Measurements from ENCODE around the gene SLC17A2.

The SLC17A2 gene

DNA sequence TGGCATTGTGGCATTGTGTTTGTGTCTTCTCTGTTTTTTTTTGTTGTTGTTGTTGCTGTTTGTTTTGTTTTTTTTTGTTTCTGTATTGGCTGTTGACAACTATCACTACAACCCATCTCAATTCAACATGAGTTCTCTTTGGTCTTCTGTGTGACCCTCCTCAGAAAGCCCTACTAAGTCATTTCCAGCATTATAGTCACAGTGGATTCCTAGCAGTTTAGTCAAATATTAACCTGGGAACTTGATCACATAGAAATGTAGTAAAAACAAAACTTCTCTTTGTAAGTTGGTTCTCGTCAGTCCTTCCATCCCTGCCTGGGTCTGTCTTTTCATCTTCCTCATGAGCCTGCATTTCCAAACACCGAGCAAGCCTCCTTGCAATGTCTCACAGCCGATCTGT, 16.8 kb downstream of the SLC17A2 start:
- Histone ChIP-seq H3K27me3 (ENCODE audit: control insufficient read depth, insufficient read depth, low read length) (no peaks in the 10 kb centered on the region), H3K9ac (ENCODE audit: low read length) (no peak overlapping the region), H3K4me3 (ENCODE audit: low read length) (no peak overlapping the region), H3K9me3 (ENCODE audit: control insufficient read depth, low read depth, low read length) (no peaks in the 10 kb centered on the region), H3K27ac (ENCODE audit: low read length) (no peak overlapping the region), H3K36me3 (ENCODE audit: control insufficient read depth, low read depth, low read length) (no peaks in the 10 kb centered on the region), H3K4me1 (ENCODE audit: control insufficient read depth, low read depth, low read length) (no peaks in the 10 kb centered on the region)

GRCh38 chr6:25911351-25911750, 19.1 kb downstream of the SLC17A2 start:
- Histone ChIP-seq H3K9me3 (ENCODE audit: control insufficient read depth, low read depth, low read length) (no peaks in the 10 kb centered on the region), H3K9ac (ENCODE audit: low read length) (no peak overlapping the region), H3K27ac (ENCODE audit: low read length) (no peak overlapping the region), H3K27me3 (ENCODE audit: control insufficient read depth, insufficient read depth, low read length) (no peaks in the 10 kb centered on the region), H3K4me1 (ENCODE audit: control insufficient read depth, low read depth, low read length) (no peaks in the 10 kb centered on the region), H3K4me3 (ENCODE audit: low read length) (no peak overlapping the region), H3K36me3 (ENCODE audit: control insufficient read depth, low read depth, low read length) (no peaks in the 10 kb centered on the region)

GRCh38 chr6:25907475-25908014, 22.9 kb downstream of the SLC17A2 start:
- no peaks in the 10 kb centered on the region for H3K9me3 ChIP-seq (ENCODE audit: control insufficient read depth, low read depth, low read length)
- no peak overlapping the region for H3K4me3 ChIP-seq (ENCODE audit: low read length)
- no peak overlapping the region for H3K9ac ChIP-seq (ENCODE audit: low read length)
- H3K27me3 ChIP-seq (ENCODE audit: control insufficient read depth, insufficient read depth, low read length), result no peaks in the 10 kb centered on the region
- no peaks in the 10 kb centered on the region for H3K4me1 ChIP-seq (ENCODE audit: control insufficient read depth, low read depth, low read length)
- H3K36me3 ChIP-seq (ENCODE audit: control insufficient read depth, low read depth, low read length), result no peaks in the 10 kb centered on the region
- H3K27ac ChIP-seq (ENCODE audit: low read length), result no peak overlapping the region

GRCh38 chr6:25903467-25904099, 26.9 kb downstream of the SLC17A2 start:
- H3K27me3 ChIP-seq (ENCODE audit: control insufficient read depth, insufficient read depth, low read length), result no peaks in the 10 kb centered on the region
- peaks cover 17% of the 10 kb centered on the region for H3K4me1 ChIP-seq (ENCODE audit: control insufficient read depth, low read depth, low read length)
- H3K9me3 ChIP-seq (ENCODE audit: control insufficient read depth, low read depth, low read length), result no peaks in the 10 kb centered on the region
- H3K4me3 ChIP-seq (ENCODE audit: low read length), result no peak overlapping the region
- H3K9ac ChIP-seq (ENCODE audit: low read length), result no peak overlapping the region
- no peaks in the 10 kb centered on the region for H3K36me3 ChIP-seq (ENCODE audit: control insufficient read depth, low read depth, low read length)
- H3K27ac ChIP-seq (ENCODE audit: low read length), result no peak overlapping the region

DNA sequence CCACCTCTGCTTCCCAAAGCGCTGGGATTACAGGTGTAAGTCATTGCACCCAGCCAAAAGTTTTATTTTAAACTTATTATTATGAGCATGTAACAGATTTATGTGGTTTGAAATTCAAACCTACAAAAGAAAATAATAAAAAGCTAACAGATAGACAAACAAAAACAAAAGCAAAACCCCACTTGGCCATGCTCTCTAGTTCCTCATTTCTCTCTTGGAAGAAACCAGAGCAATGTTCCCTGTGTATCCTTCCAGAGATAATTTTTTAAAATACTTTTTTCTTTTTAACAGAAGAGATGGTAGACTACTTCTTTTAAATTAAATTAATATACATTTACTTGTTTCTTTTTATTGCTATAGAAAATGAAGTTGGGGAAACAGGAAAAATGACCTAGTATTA, 28.4 kb downstream of the SLC17A2 start:
- Histone ChIP-seq H3K4me1 (ENCODE audit: control insufficient read depth, low read depth, low read length) (peaks cover 23% of the 10 kb centered on the region), H3K27me3 (ENCODE audit: control insufficient read depth, insufficient read depth, low read length) (no peaks in the 10 kb centered on the region), H3K9me3 (ENCODE audit: control insufficient read depth, low read depth, low read length) (no peaks in the 10 kb centered on the region), H3K4me3 (ENCODE audit: low read length) (no peak overlapping the region), H3K9ac (ENCODE audit: low read length) (no peak overlapping the region), H3K27ac (ENCODE audit: low read length) (no peak overlapping the region), H3K36me3 (ENCODE audit: control insufficient read depth, low read depth, low read length) (no peaks in the 10 kb centered on the region)

- Histone ChIP-seq H3K36me3 (ENCODE audit: control insufficient read depth, low read depth, low read length) (no peaks in the 10 kb centered on the region), H3K4me1 (ENCODE audit: control insufficient read depth, low read depth, low read length) (peaks cover 23% of the 10 kb centered on the region), H3K27ac (ENCODE audit: low read length) (no peak overlapping the region), H3K27me3 (ENCODE audit: control insufficient read depth, insufficient read depth, low read length) (no peaks in the 10 kb centered on the region), H3K4me3 (ENCODE audit: low read length) (no peak overlapping the region), H3K9me3 (ENCODE audit: control insufficient read depth, low read depth, low read length) (no peaks in the 10 kb centered on the region), H3K9ac (ENCODE audit: low read length) (no peak overlapping the region)
These were observed 29.6 kb downstream of the SLC17A2 start for GRCh38 chr6:25900843-25901242.

DNA sequence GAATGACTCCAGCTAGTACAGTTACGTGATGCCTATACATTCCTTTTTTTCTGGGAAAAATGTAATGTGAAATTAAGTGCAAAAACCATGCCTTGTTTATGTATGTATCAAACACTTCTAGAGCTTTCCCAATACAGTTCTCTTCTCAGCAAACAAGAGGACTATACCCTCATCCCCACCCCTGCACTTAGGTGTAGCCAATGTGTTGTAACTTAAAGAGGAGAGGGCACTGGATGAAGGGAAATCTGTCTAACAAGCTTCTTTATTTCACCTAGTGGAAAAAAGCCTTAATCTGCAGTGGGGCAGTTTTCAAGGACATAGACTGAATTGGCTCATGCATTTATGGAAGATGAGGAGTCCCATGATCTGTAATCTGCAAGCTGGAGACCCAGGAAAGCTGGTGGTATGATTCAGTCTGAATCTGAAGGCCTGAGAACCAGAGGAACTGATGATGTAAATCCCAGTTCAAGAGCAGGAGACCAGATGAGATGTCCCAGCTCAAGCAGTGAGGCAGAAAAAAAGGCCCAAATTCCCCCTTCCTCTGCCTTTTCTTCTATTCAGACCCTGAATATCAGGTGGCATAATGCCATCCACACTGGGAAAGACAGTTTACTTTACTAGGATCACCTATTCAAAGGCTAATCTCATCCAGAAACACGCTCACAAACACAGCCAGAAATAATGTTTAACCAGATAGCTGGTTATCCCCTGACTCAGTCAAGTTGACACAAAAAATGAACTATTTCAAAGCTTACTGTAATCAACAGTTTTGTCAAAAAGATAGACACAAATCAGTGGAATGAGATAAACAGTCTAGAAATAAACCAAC, 30.7 kb downstream of the SLC17A2 start:
- H3K36me3 ChIP-seq (ENCODE audit: control insufficient read depth, low read depth, low read length), result no peaks in the 10 kb centered on the region
- no peaks in the 10 kb centered on the region for H3K9me3 ChIP-seq (ENCODE audit: control insufficient read depth, low read depth, low read length)
- no peak overlapping the region for H3K4me3 ChIP-seq (ENCODE audit: low read length)
- H3K4me1 ChIP-seq (ENCODE audit: control insufficient read depth, low read depth, low read length), result peaks cover 23% of the 10 kb centered on the region
- no peak overlapping the region for H3K9ac ChIP-seq (ENCODE audit: low read length)
- no peaks in the 10 kb centered on the region for H3K27me3 ChIP-seq (ENCODE audit: control insufficient read depth, insufficient read depth, low read length)
- no peak overlapping the region for H3K27ac ChIP-seq (ENCODE audit: low read length)

DNA sequence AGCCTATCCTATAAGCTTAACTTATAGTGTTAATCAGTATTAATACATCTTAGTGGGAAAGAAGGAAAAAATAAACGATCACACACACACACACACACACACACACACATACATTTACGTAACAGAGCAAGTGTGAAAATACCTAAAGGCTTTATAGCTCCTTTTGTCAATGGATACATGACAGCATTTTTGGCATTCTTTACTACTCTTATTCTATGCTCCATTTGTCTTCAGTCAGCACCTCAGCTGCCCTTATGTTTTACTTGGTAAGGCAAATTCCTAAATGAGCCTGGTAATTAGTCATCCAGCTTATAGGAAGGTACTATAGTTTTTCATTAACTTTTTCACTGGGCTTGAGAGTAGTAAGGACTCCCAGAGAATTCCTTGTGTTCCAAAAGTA, 31.4 kb downstream of the SLC17A2 start:
- Histone ChIP-seq H3K36me3 (ENCODE audit: control insufficient read depth, low read depth, low read length) (no peaks in the 10 kb centered on the region), H3K4me1 (ENCODE audit: control insufficient read depth, low read depth, low read length) (peaks cover 23% of the 10 kb centered on the region), H3K27ac (ENCODE audit: low read length) (no peak overlapping the region), H3K9me3 (ENCODE audit: control insufficient read depth, low read depth, low read length) (no peaks in the 10 kb centered on the region), H3K27me3 (ENCODE audit: control insufficient read depth, insufficient read depth, low read length) (no peaks in the 10 kb centered on the region), H3K4me3 (ENCODE audit: low read length) (no peak overlapping the region), H3K9ac (ENCODE audit: low read length) (no peak overlapping the region)

GRCh38 chr6:25898289-25898977, 32.1 kb downstream of the SLC17A2 start:
- Histone ChIP-seq H3K4me3 (ENCODE audit: low read length) (no peak overlapping the region), H3K27ac (ENCODE audit: low read length) (no peak overlapping the region), H3K4me1 (ENCODE audit: control insufficient read depth, low read depth, low read length) (peaks cover 23% of the 10 kb centered on the region), H3K36me3 (ENCODE audit: control insufficient read depth, low read depth, low read length) (no peaks in the 10 kb centered on the region), H3K9ac (ENCODE audit: low read length) (no peak overlapping the region), H3K9me3 (ENCODE audit: control insufficient read depth, low read depth, low read length) (no peaks in the 10 kb centered on the region), H3K27me3 (ENCODE audit: control insufficient read depth, insufficient read depth, low read length) (no peaks in the 10 kb centered on the region)

GRCh38 chr6:25896252-25896651, 34.2 kb downstream of the SLC17A2 start:
- Histone ChIP-seq H3K4me3 (ENCODE audit: low read length) (no peak overlapping the region), H3K4me1 (ENCODE audit: control insufficient read depth, low read depth, low read length) (peaks cover 23% of the 10 kb centered on the region), H3K36me3 (ENCODE audit: control insufficient read depth, low read depth, low read length) (no peaks in the 10 kb centered on the region), H3K27me3 (ENCODE audit: control insufficient read depth, insufficient read depth, low read length) (no peaks in the 10 kb centered on the region), H3K9me3 (ENCODE audit: control insufficient read depth, low read depth, low read length) (no peaks in the 10 kb centered on the region), H3K27ac (ENCODE audit: low read length) (no peak overlapping the region), H3K9ac (ENCODE audit: low read length) (no peak overlapping the region)

DNA sequence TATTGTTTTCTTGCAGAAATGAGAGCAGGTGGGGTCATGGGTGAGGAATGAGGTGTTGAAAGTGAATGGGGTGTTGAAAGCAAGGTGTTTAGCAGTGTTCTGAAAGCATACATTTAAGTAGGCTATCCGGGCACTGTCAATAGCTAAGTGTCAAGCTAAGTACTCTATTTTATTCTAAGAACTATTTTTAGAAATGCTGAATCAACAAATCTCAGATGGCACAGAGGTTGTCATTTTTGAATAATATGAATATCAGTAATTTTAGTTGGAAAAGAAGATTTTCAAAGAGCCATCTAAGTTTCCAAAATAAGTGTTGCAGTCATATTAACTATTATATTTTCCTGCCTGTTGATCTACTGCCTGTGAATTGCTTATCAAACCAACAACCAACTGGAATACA, 34.7 kb downstream of the SLC17A2 start:
- Histone ChIP-seq H3K9me3 (ENCODE audit: control insufficient read depth, low read depth, low read length) (no peaks in the 10 kb centered on the region), H3K4me3 (ENCODE audit: low read length) (no peak overlapping the region), H3K36me3 (ENCODE audit: control insufficient read depth, low read depth, low read length) (no peaks in the 10 kb centered on the region), H3K9ac (ENCODE audit: low read length) (no peak overlapping the region), H3K4me1 (ENCODE audit: control insufficient read depth, low read depth, low read length) (peaks cover 23% of the 10 kb centered on the region), H3K27ac (ENCODE audit: low read length) (no peak overlapping the region), H3K27me3 (ENCODE audit: control insufficient read depth, insufficient read depth, low read length) (no peaks in the 10 kb centered on the region)

Data from iPS-18a (cell line).